ENCODE results near the gene AATF.

The AATF gene

GRCh38 chr17:37086948-37087347, 138.2 kb downstream of the AATF start:
- no peak for DNase-seq

- DNase-seq, result no peak
Observed at GRCh38 chr17:37087683-37088082, 138.9 kb downstream of the AATF start.

- no peak for DNase-seq
Observed at GRCh38 chr17:37088459-37088858, 139.7 kb downstream of the AATF start.

DNA sequence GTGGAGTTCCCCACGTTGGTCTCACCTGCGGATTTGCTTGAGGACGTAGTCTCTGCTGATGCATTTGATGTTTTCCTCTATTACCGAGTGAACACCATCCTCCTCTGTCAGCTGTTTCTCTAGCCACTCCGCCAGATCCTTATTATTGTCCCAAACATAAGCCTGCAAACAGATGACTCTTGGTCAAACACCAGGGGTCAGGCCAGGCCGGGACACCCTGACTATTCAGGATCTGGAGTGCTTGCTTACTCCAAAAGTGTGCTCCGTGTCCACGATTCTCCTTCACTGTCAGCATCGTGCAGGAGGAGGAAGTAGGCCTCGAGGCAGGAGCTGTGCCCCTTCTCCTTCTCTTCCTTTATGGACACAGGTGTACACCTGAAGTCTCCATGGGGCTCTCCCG, 140.2 kb downstream of the AATF start:
- no peak for DNase-seq

GRCh38 chr17:37089956-37090355, 141.2 kb downstream of the AATF start:
- peak; percentile 67 for DNase-seq

- DNase-seq, result no peak
Observed at GRCh38 chr17:37090941-37091340, 142.2 kb downstream of the AATF start.

- DNase-seq, result no peak
Observed at GRCh38 chr17:37092071-37092470, 143.3 kb downstream of the AATF start.

- DNase-seq, result no peak
Observed at GRCh38 chr17:37092701-37093100, 143.9 kb downstream of the AATF start.

GRCh38 chr17:37094391-37094790, 145.6 kb downstream of the AATF start:
- DNase-seq, result no peak

DNA sequence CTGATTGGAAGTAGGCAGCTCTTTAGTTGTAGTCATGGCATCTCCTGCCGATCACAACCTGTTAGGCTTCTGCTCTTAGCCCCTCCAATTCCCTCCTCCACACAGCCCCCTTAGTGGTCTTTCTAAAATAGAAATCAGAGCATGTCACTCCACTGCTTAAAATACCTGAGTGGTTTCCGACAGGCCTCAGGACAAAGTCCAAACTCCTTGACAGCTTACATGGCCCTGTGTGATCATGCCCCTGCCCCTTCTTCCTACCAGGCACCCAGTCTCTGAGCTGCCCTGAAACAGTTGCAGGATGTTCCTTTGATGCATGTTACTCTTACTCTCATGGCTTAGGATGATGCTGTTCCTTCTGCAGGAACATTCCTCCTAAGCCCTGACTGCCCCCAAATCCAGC, 147.3 kb downstream of the AATF start:
- no peak for DNase-seq

DNA sequence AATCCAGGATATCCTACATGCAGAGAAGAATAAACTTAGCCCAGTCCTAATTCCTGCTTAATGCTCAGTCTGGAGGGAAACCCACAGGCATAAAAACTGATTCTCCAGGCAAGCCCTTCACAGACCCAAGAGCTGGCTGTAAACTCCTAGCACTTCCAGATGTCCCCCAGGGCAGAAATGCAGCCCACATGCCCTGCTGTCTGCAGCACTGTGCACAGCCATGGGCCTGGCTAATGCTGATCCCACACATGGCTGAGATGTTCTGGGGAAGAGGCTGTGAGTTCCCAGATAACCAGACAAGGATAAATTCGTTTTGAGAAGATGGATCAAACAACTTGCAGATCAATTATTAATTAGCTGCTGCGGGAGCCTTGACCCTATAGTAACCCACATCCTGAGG, 148.4 kb downstream of the AATF start:
- DNase-seq, result no peak

DNA sequence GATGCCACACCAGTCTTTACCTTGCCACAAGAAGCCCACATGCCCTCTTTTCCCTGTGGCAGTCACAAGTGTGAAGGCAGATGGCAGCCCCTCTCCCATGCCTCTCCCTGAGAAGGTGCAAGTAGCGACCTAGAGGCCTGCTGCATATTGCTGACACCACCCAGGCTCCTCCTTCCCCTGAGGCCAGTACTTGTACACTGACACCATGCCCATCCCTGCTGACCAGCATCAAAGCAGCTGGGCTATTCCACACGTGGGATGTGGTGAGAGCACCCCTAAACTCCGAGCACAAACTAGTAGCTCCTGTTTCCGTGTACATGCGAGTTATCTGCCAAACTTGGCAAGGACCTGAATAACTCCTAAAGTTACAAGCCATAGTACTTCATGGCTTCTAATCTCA, 149.4 kb downstream of the AATF start:
- no peak for DNase-seq

DNA sequence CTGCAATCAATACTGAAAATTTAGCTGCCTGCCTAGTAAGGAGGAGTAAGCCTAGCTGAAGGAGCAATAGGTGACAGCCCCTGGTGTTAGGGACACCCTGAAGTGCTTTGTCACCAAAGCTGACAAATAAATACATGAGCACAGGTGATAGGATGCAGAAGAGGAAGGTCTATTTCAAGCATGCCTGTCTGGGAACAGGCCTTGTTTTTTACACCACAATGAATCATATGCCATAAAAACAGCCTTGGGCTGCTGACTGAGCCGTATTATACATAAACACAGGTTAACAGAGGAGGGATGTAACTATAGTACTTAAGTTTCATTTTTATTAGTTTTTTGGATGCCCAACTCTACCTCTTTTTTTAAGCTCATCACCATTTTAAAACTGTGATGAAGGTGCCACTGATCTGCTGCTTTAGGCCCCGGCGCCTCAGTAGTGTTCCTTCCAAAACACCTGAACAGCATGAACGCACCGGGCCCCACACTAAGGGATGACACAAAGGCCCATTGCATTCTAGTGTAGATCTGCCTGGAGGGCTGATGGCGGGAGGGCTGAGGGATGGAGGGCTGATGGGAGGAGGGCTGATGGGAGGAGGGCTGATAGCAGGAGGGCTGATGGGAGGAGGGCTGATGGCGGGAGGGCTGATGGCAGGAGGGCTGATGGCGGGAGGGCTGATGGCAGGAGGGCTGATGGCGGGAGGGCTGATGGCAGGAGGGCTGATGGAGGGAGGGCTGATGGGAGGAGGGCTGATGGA, 150.3 kb downstream of the AATF start:
- DNase-seq, result no peak

DNA sequence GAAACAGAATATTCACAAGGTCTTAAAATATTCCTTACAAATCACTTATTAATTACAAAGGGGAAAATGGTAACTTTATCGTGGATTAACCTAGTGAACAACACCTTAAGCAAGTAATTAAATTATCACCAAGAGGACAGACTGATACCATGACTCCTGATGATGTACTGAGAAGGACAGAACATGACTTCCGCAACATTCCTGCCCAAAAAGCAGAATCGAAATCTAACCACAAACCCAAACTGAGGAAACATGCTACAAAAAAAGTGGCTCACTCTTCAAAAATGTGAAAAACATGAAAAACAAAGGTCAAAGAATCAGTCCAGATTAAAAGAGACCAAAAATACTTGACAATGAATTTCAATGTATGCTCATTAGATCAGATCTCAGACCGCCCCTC, 151.5 kb downstream of the AATF start:
- peak; percentile 54 for DNase-seq

GRCh38 chr17:37101306-37101705, 152.6 kb downstream of the AATF start:
- DNase-seq, result no peak

- DNase-seq, result no peak
Observed at GRCh38 chr17:37103231-37103630, 154.5 kb downstream of the AATF start.

- DNase-seq, result no peak
Observed at GRCh38 chr17:37106049-37106448, 157.3 kb downstream of the AATF start.

Measured in suppressor macrophage treated with lipopolysaccharide for 4 hours (primary cell).